Stimulated activated CD8-positive, alpha-beta memory T cell treated with anti-CD3 and anti-CD28 coated beads, Interleukin-4, amount 100 ng/mL, for 48 hours (primary cell): ENCODE data around the gene ZP1.
"Not testable (repeated sequence)": the region's sequence is repeated elsewhere in the genome, so short reads cannot be mapped to it uniquely, and the experiment has no call there.

Experiments
- DNase-seq: peaks from one replicate; pipeline ENCODE4 v3.0.0-alpha.2; 2020

The ZP1 gene

GRCh38 chr11:60878245-60879101 lies 11.1 kb downstream of the ZP1 start:
- DNase-seq, result no peak

DNA sequence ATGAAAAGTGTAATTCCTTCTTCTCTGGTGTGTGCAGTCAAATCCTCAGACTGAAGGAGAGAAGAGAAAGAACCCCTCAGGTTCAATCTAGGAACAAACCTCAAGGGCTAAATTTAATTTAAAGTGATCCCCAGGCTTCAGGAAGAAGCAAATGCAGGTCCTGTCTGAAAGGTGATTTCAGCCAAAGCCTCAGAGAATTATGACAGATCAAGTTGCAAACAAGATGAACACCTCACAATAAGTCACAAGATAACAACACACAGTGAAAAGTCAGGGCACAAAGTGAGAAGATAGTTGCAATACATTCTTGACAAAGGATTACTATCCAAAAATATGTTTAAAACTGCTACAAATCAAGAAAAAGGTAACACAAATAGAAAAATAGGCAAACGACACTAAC lies 11.8 kb downstream of the ZP1 start:
- no peak for DNase-seq

- no peak for DNase-seq
Measured at GRCh38 chr11:60879971-60880588, 12.7 kb downstream of the ZP1 start.

- no peak for DNase-seq
Measured at GRCh38 chr11:60880643-60881282, 13.4 kb downstream of the ZP1 start.

DNA sequence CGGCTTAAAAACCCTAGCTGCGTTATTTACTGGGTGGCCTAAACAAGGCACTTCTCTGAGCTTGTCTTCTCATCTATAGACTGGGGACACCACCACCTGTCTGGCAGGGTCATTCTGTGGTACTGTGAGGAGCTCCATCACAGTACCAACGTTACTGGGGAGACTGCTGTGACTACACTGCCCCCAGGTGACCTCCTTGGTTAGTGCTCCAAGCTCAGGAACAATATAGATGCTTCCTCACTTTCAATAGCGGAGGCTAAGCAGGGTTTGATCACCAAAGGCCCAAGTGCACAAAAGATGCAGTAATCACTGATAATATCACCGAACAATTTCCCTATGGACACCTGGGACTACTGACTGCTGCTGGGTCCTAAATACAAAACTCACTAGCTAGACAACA lies 20.2 kb downstream of the ZP1 start:
- DNase-seq, result peak; percentile 67

DNA sequence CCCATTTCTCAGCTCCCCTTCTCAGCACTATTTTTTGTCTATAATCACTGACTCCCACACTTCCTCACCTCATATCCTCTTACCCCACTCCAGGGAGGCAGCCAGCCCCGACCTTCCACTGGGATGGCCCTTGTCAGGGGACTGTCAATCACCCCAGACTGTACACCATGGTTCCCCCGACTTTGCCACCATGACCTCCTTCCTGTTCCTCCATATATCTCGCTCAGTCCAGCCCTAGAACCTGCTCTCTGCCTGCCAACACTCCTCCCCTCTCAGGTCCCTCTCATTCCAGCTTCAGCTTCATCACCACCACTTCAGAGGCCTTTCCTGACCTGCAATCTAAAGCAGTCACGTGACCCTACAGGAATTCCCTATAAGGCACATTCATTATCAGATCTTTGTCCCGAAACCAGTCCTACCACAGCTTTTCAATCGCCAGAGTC lies 22.5 kb downstream of the ZP1 start:
- DNase-seq, result no peak

GRCh38 chr11:60890696-60891095 lies 23.4 kb downstream of the ZP1 start:
- DNase-seq, result no peak

- no peak for DNase-seq
Measured at GRCh38 chr11:60891103-60891741, 23.9 kb downstream of the ZP1 start.

DNA sequence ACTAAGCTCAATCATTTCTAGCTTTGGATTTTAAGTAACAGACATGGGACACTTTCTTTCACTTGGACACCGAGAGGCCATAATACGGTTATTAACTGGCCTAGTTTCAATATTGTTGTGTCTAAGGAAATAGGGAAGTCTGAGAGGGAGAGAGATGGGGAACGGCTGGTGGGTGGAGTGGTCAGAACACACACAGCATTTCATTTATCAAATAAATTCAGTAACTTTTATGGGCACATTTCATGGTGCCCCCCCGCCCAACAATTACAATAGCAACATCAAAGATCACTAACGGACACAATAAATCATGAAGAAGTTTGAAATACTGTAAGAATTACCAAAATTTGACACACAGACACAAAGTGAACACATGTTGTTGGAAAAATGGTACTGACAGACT lies 28.3 kb downstream of the ZP1 start:
- no peak for DNase-seq

GRCh38 chr11:60897496-60897895 lies 30.2 kb downstream of the ZP1 start:
- DNase-seq, result no peak

DNA sequence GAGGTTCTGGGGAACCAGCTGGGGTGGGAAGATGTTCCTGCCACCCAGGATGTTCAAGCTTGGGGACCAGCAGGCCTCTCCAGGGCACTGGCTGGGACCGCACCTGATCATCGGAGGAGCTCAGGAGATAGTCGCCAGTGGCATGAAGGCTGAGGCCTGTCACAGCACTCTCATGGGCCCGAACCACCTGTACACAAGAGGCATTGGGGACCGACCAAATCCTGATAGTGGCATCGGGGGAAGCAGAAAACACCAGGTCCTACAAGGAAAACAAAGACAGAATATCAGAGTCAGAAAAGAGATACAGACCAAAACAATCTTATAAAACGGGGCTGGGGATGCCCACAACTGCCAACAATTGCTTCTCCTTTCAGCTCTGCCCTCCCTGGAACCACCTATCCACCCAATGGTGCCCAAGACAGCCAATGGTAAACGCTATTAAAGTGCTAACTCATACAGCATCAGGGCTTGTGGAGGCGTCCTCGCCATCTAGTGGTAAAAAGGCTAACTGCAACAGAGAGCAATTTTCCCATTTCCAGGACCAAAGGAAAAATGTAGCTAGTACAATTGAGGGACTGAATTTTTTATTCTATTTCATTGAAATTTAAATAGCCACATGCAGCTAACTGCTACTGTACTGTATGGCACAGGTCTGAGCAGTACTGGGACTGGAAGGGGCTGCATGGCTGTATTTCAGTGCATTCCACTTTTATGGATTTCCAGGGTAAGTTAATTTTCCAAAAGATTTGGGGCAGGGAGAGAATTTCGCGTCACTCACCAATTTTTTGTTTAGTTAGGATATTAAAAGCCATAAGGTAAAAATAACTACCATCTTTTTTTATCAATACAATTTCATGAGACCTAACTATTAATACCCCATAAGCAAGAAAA lies 31.9 kb downstream of the ZP1 start:
- peak; percentile 42 for DNase-seq

DNA sequence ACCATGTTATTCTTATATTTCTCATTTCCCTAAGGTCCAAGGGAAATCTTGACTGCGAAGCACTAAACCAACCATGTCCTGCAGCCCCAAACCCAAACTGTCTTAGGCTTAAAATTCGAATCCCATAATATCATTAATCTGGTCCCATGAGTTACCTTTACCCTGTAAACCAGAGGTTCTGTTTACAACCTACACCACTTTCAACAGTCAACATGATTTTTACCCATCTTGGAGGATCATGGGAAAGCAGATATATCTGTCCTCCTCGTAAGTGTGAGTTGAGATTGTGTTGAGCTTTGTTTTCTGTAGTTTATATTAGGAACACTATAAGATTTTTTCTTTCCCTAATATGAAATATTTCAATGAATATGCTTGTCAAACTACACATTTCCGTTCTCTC lies 32.6 kb downstream of the ZP1 start:
- DNase-seq, result no peak

DNA sequence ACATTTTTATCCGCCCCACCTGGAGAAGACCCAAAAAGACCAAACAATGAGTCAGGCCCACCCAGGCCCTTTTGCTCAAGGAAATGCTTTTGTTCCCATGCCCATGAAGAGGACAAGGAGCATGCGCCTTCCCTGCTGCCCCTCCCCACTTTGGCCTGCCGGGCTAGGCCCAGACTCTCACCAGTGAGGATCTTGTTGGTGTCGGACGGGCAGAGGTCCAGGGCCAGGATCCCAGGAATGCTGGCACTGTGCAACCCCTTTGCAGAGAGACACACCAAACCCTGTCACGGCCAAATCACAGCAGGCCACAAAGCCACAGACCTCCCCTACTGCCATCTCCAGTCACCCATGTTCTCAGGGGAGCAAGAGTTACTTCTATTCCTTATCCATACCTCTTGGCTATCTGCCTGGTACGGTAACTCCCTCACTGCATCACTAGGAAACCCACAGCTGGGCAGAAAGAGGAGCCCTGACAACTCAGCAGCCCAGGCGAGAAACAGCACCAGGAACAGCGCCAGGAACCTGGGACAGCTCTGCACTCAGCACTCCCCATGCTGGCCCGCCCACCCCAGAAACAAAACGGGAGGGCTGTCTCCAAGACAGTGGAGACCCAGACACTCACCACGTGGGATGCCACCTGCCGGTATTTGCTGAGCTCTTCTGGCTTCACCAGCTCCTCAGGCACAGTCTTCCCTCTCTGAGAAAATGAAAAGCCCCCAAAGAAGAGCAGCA lies 33.5 kb downstream of the ZP1 start:
- DNase-seq, result no peak

GRCh38 chr11:60902625-60903024 lies 35.3 kb downstream of the ZP1 start:
- DNase-seq, result no peak

DNA sequence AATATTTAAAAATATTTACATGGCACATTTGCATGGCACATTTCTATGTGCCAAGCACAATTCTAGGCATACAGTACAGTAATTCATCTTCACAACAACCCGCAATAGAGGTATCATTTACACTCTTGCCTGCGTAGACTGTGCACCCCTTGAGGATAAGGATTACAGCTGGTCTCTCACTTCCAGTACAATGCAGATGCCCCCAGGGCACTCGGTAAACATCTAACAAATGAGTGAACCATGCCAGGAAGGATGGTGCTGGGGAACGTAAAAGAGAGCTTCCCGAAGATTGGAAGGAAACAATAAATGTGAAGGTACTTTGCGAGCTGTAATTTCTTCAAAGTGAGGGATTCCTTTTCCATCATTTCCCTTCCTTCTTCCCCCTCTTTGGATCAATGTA lies 37.7 kb downstream of the ZP1 start:
- no peak for DNase-seq

DNA sequence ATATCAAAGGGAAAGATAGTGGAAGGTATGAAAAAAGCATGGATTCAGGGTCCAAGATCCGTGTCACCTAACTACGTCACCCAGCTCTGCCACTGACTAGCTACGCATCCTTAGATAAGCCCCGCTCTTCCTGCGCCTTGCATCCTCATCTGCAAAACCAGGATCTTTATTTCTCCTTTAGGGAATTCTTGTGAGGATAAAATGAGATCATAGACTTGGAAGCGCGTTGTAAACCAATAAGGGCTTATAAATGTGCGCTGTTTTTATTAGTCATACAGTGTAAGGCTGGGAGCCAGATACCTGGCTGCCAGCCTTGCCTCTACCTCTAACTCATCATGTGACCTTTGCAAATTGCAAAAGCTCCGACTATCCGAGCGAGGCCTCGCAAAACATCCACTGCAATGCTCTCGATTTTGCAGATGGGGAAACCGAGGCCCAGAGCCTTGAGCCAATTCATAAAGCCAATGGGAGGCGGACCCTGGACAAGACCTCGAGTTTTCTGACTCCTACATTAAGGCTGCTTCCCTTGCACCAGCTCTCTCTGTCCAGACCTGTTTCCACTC lies 38.3 kb downstream of the ZP1 start:
- DNase-seq, result peak; percentile 38

- peak; percentile 100 for DNase-seq
Measured at GRCh38 chr11:60906132-60906972, 39.0 kb downstream of the ZP1 start, which contains the start of gene PRPF19. Gene PRPF19, minus strand, starts transcription at chr11:60906585. Its CDS starts 203 bp downstream, at chr11:60906382.

DNA sequence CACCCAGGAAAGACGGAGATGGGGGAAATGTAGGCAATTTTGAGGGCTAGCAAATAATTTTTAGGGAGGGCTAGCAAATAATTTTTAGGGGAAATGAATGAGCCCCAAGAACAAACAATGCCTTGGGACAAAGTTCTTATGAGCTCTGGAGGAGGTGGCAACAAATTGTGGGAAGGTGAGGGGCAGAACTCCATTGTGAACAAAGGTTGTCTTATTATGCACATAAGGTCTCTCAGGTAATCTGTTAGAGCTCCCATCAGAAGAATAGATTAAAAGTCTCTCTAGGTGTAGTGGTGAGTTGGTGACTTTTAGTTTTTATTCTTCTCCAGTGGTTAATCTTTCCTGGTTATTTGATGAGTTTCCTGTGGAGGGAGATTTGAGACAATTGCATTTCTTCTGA lies 41.5 kb downstream of the ZP1 start:
- DNase-seq, result no peak

- DNase-seq, result not testable (repeated sequence)
Measured at GRCh38 chr11:60909680-60910280, 42.4 kb downstream of the ZP1 start.

DNA sequence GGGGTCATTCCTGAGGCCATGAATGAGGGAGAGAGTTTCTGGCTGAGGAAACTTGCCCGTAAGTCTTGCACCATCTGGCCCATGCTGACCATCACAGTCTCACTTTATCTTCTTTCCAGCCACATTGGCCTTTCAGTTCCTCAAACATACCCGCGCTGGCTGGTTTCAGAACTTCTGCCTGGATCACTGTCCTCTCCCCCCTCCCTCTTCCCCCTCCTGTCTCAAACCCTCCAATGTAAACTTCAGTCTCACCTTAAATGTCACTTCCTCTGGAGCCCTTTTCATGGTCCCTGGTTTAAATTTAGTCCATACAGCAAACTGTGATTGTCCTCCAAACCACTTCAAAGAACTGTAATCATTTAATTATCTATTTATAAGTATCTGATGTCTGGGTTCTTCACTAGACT lies 42.9 kb downstream of the ZP1 start:
- DNase-seq, result no peak
